Astrocyte of the cerebellum (primary cell): Measurements from ENCODE around the gene NFAT5.

Source experiments
- DNase-seq: peaks from one replicate; pipeline ENCODE4 v3.0.0-alpha.2; 2011; ENCODE audit warnings: low read depth
- H3K4me3 ChIP-seq: 2 replicates; pipeline ENCODE4 v1.5.1; 2011; ENCODE audit warnings: mild to moderate bottlenecking, low read depth, low read length, moderate library complexity
- in situ Hi-C: cut with HindIII; loops from 2 replicates; pipeline ENCODE4 v1.10.0; 2017; ENCODE audit warnings: low sequenced_read_pairs
- TF ChIP-seq, protein P1 (sequence below): IDR thresholded peaks from 2 replicates; pipeline ENCODE4 v1.5.1; 2012; ENCODE audit warnings: low read length, low read depth, moderate library complexity, mild to moderate bottlenecking; ENCODE audit errors: missing control alignments

NFAT5 gene

DNA sequence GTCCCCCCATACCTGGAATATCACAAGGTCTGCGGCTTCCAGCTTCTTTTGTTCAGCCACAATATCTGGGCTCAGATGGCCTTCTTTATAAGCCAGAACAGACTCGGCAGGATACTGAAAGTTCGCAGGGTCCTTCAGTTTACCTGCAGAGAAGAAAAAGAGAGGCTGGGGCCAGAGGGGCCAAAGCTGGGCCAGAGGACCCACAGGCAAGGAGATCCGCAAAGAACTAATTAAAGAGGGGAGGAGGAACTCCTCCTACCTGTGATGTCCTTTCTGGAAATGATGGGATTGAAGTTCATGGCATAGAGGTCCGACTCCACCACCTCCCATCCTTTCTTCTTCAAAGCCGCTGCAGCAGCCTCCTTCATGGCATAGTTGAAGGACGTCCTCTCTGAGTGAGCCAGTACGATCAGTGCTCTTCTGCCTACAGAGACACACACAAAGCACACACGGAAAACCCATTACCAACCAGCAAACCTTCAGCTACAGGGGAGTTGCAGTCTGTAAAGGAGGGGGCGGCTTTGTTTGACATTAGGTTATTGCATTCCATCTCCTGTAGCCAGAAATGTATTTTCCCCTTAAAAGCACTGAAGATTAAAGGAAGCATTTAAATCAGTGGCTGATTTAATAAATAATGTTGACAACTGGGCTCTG is 152.5 kb downstream of the NFAT5 start:
- TF ChIP-seq, protein P1, sequence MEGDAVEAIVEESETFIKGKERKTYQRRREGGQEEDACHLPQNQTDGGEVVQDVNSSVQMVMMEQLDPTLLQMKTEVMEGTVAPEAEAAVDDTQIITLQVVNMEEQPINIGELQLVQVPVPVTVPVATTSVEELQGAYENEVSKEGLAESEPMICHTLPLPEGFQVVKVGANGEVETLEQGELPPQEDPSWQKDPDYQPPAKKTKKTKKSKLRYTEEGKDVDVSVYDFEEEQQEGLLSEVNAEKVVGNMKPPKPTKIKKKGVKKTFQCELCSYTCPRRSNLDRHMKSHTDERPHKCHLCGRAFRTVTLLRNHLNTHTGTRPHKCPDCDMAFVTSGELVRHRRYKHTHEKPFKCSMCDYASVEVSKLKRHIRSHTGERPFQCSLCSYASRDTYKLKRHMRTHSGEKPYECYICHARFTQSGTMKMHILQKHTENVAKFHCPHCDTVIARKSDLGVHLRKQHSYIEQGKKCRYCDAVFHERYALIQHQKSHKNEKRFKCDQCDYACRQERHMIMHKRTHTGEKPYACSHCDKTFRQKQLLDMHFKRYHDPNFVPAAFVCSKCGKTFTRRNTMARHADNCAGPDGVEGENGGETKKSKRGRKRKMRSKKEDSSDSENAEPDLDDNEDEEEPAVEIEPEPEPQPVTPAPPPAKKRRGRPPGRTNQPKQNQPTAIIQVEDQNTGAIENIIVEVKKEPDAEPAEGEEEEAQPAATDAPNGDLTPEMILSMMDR, result no peak
- H3K4me3 ChIP-seq, result no peak overlapping the region
- in situ Hi-C loops, result no loop called here
- no peak for DNase-seq

DNA sequence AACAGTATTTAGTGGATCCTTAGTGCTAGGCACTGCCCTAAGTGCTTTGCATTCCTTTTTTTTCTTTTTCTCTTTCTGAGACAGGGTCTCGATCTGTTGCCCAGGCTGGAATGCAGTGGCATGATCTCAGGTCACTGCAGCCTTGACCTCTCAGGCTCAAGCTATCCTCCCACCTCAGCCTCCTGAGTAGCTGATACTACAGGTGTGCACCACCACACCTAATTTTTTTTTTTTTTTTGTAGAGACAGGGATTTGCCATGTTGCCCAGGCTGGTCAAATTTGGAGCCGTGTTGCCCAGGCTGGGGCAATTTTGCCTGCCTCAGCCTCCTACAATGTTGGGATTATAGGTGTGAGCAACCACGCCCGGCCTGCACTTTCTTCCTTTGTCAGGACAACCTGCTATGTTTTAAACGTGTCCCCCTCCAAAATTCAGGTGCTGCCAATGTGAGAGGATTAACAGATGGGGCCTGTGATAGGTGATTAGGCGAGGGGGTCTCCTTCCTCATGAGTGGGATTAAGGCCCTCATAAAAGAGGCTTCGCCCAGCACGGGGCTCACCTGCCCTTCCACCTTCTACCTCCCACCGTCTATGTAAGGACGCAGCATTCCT is 155.2 kb downstream of the NFAT5 start:
- TF ChIP-seq, protein P1, result no peak
- in situ Hi-C loops, result no loop called here
- no peak for DNase-seq
- H3K4me3 ChIP-seq, result no peak overlapping the region

DNA sequence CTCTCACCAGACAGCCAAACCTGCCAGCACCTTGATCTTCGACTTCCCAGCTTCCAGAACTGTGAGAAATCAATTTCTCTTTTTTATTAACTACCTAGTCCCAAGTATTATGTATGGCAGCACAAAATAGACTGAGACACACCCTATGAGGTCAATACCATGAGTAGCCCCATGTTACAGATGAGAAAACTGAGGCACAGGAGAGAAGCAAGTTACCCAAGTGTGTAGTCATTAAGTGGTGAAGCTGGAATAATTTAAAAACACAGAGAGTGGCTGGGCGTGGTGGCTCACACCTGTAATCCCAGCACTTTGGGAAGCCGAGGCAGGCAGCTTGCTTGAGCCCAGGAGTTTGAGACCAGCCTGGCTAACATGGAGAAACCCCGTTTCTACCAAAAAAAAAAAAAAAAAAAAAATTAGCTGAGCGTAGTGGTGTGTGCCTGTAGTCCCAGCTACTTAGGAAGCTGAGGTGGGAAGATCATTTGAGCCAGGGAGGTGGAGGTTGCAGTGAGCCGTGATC is 155.7 kb downstream of the NFAT5 start:
- no peak overlapping the region for H3K4me3 ChIP-seq
- TF ChIP-seq, protein P1, result no peak
- in situ Hi-C loops, result no loop called here
- no peak for DNase-seq

DNA sequence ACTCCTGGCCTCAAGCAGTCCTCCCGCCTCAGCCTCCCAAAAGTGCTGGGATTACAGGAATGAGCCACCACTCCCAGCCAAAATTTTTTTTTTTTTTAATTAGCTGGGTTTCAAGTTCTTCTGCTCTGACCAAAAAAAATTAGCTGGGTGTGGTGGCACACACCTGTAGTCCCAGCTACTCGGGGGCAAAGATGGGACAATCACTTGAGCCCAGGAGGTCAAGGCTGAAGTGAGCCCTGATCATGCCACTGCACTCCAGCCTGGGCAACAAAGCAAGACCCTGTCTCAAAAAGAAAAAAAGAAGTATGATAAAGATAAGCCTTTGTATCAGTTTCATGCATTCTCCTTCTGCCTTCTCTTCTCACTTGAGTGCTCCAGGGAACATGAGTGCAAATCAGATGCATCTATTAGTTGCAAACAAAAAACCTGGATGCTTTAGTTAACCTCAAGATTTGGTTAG is 158.7 kb downstream of the NFAT5 start:
- TF ChIP-seq, protein P1, result no peak
- no peak for DNase-seq
- in situ Hi-C loops, result no loop called here
- peak overlapping the region; percentile 68 for H3K4me3 ChIP-seq

DNA sequence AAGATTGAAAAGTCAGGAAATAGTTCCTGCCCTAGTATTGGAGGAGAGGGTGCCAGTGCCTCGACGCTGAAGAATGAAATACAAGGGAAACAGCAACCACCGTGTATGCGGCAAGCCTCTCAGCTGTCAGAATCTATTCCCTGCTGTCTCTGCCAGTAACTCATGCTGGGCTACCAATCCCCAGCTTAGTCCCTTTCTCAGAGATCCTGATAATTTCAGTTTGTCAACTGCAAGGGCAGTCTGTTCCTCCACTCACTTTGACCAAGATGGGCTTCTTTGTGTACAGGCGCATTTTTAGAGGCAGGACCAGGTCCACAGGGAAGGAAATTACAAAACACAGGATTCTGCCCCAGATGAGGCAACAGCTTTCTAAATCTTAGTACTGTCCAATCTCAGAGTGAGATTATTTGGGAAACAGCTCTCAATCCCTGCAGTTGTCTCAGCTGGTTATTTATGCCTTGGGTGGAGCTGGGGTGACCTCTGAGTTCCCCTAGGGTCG is 159.3 kb downstream of the NFAT5 start:
- DNase-seq, result no peak
- H3K4me3 ChIP-seq, result peak overlapping the region; percentile 68
- in situ Hi-C loops, result no loop called here
- TF ChIP-seq, protein P1, result no peak

DNA sequence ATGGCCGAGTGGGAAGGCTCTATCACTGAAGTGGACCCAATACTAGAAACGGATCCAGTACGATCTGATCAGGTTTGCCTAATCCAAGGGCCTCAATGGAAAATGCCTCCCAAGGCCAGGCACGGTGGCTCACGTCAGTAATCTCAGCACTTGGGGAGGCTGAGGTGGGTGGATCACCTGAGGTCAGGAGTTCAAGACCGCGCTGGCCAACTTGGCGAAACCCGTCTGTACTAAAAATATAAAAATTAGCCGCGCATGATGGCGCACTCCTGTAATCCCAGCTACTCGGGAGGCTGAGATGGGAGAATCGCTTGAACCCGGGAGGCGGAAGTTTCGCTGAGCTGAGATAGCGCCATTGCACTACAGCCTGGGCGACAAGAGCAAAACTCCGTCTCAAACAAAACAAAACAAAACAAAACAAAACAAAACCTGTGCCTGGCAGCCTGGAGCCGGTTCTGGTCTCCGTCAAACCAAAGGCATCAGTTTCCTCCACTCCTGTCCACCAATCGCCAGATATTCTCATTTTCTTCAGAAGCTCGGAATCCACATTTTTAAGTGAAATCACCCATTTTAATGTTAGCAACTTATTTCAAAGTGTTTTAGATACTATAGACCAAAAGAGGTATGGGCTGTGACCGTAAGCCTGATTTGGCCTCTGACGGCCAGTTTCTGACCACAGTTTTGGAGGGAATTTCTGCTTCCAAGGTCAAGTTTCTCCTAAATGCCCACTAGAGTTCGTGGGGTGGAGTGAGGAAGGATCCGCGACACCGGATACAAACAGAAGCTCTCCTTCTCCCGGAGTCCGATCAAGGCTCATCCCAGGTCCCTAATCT is 159.9 kb downstream of the NFAT5 start:
- DNase-seq, result no peak
- in situ Hi-C loops, result no loop called here
- peak overlapping the region; percentile 68 for H3K4me3 ChIP-seq
- TF ChIP-seq, protein P1, result no peak
